ENCODE data around the gene OTOF. TPM values are rescaled to one million over a fixed set of nuclear protein-coding genes. Genes with fewer than 3 reads are reported as not detected.

The OTOF gene
- total and polyA plus RNA-seq, 9 of the 15 experiments (the other 6 are each of a cell fraction or from before 2014, with no cell fraction given): 0.03 to 0.11 (median 0.06) TPM; not detected in 5

DNA sequence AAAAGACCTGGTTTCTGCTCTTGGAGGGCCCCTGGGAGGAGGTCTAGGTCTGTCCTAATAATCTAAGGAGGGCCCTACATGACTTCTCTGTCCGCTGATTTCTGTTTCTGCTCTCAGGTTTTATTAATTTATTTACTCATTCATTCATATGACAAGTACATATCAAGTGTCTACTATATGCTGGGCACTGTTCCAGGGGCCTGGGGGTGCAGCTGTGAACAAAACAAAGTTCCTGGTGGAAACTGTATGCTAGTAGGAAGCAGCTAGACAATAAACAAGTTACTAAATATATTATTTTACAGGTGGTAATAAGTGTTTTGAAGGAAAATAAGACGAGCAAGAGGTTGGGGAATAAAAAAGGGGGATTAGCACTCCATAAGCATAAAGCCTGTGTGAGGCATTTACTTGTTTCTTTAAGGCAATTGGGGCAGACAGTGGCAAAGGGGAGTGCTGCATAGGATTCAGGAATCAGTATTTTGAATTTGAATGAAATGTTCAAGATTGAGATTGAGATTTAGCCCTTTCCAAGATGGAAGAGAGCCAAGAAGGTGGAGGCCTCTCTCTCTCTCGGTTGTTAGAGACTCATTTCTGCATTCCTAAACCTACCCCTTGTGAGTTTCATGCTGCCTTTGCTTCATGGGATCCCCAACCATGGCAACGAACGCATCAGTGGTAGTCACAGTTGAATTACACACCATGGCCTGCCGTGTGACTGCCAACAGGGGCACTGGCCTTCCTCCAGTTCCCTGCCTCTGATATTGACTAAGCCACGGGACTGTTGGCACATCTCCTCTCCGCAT lies 47.9 kb downstream of the OTOF start (continued):
- TF ChIP-seq, protein P1, sequence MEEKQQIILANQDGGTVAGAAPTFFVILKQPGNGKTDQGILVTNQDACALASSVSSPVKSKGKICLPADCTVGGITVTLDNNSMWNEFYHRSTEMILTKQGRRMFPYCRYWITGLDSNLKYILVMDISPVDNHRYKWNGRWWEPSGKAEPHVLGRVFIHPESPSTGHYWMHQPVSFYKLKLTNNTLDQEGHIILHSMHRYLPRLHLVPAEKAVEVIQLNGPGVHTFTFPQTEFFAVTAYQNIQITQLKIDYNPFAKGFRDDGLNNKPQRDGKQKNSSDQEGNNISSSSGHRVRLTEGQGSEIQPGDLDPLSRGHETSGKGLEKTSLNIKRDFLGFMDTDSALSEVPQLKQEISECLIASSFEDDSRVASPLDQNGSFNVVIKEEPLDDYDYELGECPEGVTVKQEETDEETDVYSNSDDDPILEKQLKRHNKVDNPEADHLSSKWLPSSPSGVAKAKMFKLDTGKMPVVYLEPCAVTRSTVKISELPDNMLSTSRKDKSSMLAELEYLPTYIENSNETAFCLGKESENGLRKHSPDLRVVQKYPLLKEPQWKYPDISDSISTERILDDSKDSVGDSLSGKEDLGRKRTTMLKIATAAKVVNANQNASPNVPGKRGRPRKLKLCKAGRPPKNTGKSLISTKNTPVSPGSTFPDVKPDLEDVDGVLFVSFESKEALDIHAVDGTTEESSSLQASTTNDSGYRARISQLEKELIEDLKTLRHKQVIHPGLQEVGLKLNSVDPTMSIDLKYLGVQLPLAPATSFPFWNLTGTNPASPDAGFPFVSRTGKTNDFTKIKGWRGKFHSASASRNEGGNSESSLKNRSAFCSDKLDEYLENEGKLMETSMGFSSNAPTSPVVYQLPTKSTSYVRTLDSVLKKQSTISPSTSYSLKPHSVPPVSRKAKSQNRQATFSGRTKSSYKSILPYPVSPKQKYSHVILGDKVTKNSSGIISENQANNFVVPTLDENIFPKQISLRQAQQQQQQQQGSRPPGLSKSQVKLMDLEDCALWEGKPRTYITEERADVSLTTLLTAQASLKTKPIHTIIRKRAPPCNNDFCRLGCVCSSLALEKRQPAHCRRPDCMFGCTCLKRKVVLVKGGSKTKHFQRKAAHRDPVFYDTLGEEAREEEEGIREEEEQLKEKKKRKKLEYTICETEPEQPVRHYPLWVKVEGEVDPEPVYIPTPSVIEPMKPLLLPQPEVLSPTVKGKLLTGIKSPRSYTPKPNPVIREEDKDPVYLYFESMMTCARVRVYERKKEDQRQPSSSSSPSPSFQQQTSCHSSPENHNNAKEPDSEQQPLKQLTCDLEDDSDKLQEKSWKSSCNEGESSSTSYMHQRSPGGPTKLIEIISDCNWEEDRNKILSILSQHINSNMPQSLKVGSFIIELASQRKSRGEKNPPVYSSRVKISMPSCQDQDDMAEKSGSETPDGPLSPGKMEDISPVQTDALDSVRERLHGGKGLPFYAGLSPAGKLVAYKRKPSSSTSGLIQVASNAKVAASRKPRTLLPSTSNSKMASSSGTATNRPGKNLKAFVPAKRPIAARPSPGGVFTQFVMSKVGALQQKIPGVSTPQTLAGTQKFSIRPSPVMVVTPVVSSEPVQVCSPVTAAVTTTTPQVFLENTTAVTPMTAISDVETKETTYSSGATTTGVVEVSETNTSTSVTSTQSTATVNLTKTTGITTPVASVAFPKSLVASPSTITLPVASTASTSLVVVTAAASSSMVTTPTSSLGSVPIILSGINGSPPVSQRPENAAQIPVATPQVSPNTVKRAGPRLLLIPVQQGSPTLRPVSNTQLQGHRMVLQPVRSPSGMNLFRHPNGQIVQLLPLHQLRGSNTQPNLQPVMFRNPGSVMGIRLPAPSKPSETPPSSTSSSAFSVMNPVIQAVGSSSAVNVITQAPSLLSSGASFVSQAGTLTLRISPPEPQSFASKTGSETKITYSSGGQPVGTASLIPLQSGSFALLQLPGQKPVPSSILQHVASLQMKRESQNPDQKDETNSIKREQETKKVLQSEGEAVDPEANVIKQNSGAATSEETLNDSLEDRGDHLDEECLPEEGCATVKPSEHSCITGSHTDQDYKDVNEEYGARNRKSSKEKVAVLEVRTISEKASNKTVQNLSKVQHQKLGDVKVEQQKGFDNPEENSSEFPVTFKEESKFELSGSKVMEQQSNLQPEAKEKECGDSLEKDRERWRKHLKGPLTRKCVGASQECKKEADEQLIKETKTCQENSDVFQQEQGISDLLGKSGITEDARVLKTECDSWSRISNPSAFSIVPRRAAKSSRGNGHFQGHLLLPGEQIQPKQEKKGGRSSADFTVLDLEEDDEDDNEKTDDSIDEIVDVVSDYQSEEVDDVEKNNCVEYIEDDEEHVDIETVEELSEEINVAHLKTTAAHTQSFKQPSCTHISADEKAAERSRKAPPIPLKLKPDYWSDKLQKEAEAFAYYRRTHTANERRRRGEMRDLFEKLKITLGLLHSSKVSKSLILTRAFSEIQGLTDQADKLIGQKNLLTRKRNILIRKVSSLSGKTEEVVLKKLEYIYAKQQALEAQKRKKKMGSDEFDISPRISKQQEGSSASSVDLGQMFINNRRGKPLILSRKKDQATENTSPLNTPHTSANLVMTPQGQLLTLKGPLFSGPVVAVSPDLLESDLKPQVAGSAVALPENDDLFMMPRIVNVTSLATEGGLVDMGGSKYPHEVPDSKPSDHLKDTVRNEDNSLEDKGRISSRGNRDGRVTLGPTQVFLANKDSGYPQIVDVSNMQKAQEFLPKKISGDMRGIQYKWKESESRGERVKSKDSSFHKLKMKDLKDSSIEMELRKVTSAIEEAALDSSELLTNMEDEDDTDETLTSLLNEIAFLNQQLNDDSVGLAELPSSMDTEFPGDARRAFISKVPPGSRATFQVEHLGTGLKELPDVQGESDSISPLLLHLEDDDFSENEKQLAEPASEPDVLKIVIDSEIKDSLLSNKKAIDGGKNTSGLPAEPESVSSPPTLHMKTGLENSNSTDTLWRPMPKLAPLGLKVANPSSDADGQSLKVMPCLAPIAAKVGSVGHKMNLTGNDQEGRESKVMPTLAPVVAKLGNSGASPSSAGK (IDR thresholded peaks at IDR 0.05): no peak
- TF ChIP-seq RHOXF2B (CRISPR knock-in tag; conservative IDR thresholded peaks at IDR 0.05): no peak
